NB4 (cell line): ENCODE results near the gene AOC2.

ENCODE experiments used
- CTCF ChIP-seq: IDR thresholded peaks from one replicate; pipeline ENCODE4 v1.5.1; 2012; ENCODE audit warnings: low read depth, low read length
- MYC ChIP-seq: IDR thresholded peaks from 2 replicates; pipeline ENCODE4 v1.6.1; 2011; ENCODE audit warnings: low read depth, low read length
- POLR2A ChIP-seq: IDR thresholded peaks from 2 replicates; pipeline ENCODE4 v1.6.1; 2011; ENCODE audit warnings: mild to moderate bottlenecking; ENCODE audit not compliant: insufficient read length; ENCODE audit errors: extremely low read depth

DNA sequence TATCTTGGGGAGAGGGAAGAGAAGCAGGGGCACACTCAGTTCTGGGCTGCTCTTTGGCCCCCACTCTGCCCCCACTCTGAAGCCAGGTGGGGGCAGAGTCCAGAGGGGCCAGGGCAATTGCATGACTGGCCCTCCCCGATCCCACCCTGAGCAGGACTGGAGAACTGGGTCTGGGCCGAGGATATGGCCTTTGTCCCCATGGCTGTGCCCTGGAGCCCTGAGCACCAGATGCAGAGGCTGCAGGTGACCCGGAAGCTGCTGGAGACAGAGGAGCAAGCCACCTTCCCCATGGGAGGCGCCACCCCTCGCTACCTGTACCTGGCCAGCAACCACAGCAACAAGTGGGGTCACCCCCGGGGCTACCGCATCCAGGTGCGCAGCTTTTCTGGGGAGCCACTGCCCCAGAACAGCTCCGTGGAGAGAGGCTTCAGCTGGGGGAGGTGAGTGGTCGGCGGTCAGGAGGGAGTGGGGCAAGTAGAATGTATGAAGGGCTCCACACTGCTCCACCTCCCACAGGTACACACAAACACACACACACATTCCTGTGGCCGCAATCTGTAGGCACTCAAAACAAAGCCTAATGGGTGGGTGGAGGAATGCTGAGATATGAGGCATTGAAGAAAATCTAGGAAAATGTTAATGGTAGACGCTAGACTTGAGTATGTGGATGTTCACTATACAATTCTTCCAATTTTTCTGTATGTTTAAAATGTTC, 28.0 kb downstream of the AOC2 start:
- TF ChIP-seq CTCF (no peak), MYC (no peak), POLR2A (no peak)
